ENCODE results near the gene NFATC1. TPM values are rescaled to one million over a fixed set of nuclear protein-coding genes. Genes with fewer than 3 reads are reported as not detected.

Gene NFATC1
- polyA plus RNA-seq, 1 of the 3 experiments (the other 2 are of a cell fraction): 0.02 TPM

GRCh38 chr18:79511271-79511670 is 115.5 kb downstream of the NFATC1 start:
- Histone ChIP-seq H3K9ac (no peak overlapping the region), H3K9me3 (no peaks in the 10 kb centered on the region), H3K9me2 (no peaks in the 10 kb centered on the region), H3K79me2 (ENCODE audit: insufficient read depth) (no peaks in the 10 kb centered on the region), H3K4me3 (ENCODE audit: low read depth in 2 of 2, low read length in 1 of 2) (no peak overlapping the region), H3K27ac (ENCODE audit: low read depth in 2 of 2, low read length in 1 of 2) (no peak overlapping the region), H3K36me3 (replicated peaks in 1 of 2; ENCODE audit: control insufficient read depth in 1 of 2, insufficient read depth in 2 of 2, low read length in 1 of 2) (no peaks in the 10 kb centered on the region), H3F3A (replicated peaks; ENCODE audit: insufficient read depth) (no peaks in the 10 kb centered on the region), H2AFZ (ENCODE audit: low read depth) (no peak overlapping the region), H3K27me3 (ENCODE audit: insufficient read depth) (peaks cover 100% of the 10 kb centered on the region), H4K20me1 (ENCODE audit: insufficient read depth) (no peaks in the 10 kb centered on the region), H3K4me1 (ENCODE audit: control insufficient read depth in 1 of 2, insufficient read depth in 2 of 2, low read depth in 1 of 2, low read length in 1 of 2) (no peaks in the 10 kb centered on the region; a peak in 1 of 4 replicates), H3K4me2 (no peak overlapping the region)
- POLR2A ChIA-PET: no interaction called here
- whole genome bisulfite sequencing (ENCODE audit: low lambda C conversion rate): 27% methylated on average over 18 of the region's 21 CpGs
- CTCF ChIA-PET: no interaction called here
- TF ChIP-seq RXRA (IDR thresholded peaks at IDR 0.05; ENCODE audit: borderline replicate concordance, low read depth) (no peak), IRF3 (IDR thresholded peaks at IDR 0.05; ENCODE audit: low read depth, low read length) (no peak), TAF1 (IDR thresholded peaks at IDR 0.05; ENCODE audit: borderline replicate concordance, low read depth, low read length) (no peak)
- DNase-seq: no peak

DNA sequence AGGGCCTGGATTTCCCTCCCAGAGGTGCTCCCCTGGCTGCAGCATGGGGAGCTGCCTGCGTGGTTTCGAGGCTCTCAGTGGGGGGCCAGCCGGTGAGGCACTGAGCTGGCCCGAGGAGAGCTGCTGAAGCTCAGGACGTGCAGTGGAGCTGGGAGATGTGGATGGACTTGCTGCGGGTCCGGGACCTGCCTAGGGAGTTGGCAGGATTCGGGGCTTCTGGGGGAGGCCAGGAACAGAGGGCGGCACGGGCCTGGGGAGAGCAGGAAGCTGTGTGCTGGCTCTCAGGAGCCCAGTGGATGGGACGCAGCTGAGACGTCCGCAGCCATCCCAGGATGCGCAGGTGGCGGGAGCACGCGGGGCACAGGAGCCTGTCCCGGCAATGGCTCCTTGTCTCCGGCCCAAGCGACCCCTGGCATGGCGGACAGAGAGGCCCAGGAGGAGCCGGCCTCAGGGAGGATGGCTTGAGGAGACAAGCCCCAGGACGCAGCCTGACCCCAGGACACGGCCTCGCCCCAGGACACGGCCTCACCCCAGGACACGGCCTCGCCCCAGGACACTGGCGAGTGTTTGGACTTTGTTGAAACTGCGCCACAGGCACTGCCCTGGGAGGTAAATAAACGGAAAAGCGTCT is 116.1 kb downstream of the NFATC1 start:
- Histone ChIP-seq H2AFZ (ENCODE audit: low read depth) (no peak overlapping the region), H3K9ac (no peak overlapping the region), H3K4me2 (no peak overlapping the region), H3K27ac (ENCODE audit: low read depth in 2 of 2, low read length in 1 of 2) (no peak overlapping the region), H3K27me3 (ENCODE audit: insufficient read depth) (peaks cover 100% of the 10 kb centered on the region), H4K20me1 (ENCODE audit: insufficient read depth) (no peaks in the 10 kb centered on the region), H3F3A (replicated peaks; ENCODE audit: insufficient read depth) (no peaks in the 10 kb centered on the region), H3K9me3 (no peaks in the 10 kb centered on the region), H3K4me3 (ENCODE audit: low read depth in 2 of 2, low read length in 1 of 2) (no peak overlapping the region), H3K36me3 (replicated peaks in 1 of 2; ENCODE audit: control insufficient read depth in 1 of 2, insufficient read depth in 2 of 2, low read length in 1 of 2) (no peaks in the 10 kb centered on the region), H3K4me1 (ENCODE audit: control insufficient read depth in 1 of 2, insufficient read depth in 2 of 2, low read depth in 1 of 2, low read length in 1 of 2) (no peaks in the 10 kb centered on the region; a peak in 1 of 4 replicates), H3K79me2 (ENCODE audit: insufficient read depth) (no peaks in the 10 kb centered on the region), H3K9me2 (no peaks in the 10 kb centered on the region)
- DNase-seq: peak; percentile 27
- TF ChIP-seq POLR2AphosphoS5 (IDR thresholded peaks at IDR 0.05; ENCODE audit: low read depth, low read length) (no peak), JUND (IDR thresholded peaks at IDR 0.05) (no peak)
- CTCF ChIA-PET: no interaction called here
- POLR2A ChIA-PET: no interaction called here
- WGBS (ENCODE audit: low lambda C conversion rate): no CpG with 5 or more reads among the region's 32 CpGs

DNA sequence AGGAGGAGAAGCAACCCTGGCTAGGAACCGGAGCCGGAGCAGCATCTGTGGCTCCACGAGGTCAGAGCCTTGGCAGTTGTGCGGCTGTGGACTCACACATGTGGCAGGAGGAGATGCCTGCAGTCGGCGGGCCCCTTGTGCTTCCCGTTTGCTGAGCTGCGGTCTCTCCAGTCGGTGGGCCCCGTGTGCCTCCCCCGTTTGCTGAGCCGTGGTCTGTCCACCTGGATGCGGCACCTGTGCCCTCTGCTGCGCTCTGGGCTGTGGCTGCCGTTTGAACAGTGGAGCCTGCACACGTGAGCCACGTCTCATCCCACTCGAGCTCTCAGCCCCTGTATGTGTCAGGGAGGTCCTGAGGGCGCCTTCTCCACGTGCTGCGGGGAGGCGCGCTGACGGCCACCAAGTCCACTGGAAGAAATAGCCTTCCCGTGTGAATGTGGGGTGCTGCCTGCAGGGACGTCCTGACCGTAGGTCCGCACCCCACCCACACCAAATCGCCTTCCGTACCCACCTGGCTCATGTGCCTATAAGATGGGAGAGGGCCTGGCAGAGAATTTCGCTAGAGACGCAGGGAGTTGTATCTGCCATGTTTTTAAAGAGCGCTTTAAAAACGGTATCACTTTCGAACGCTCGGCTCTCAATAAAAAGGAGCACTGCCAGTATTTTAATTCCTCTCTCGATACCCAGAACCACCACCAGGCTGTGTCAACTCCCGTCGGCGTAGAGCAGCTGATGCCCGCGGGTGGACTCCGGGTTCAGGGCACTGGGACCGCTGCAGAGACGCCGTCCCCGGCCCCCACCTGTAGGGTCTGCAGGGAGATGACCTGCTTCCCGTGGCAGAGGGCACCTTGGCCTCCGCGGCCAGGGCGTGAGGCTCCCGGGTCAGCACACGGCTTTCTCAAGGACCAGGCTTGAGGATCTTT is 117.0 kb downstream of the NFATC1 start:
- H3K4me3 ChIP-seq (ENCODE audit: low read depth in 2 of 2, low read length in 1 of 2): no peak overlapping the region
- H3K4me2 ChIP-seq: no peak overlapping the region
- no peaks in the 10 kb centered on the region for H4K20me1 ChIP-seq (ENCODE audit: insufficient read depth)
- no peak for TF ChIP-seq EP300 (IDR thresholded peaks at IDR 0.05; ENCODE audit: borderline replicate concordance in 1 of 2, low read depth in 1 of 2, low read length in 1 of 2)
- no peak overlapping the region for H2AFZ ChIP-seq (ENCODE audit: low read depth)
- H3K9ac ChIP-seq: no peak overlapping the region
- no peaks in the 10 kb centered on the region for H3K79me2 ChIP-seq (ENCODE audit: insufficient read depth)
- H3K9me2 ChIP-seq: no peaks in the 10 kb centered on the region
- H3K27ac ChIP-seq (ENCODE audit: low read depth in 2 of 2, low read length in 1 of 2): no peak overlapping the region
- WGBS (ENCODE audit: low lambda C conversion rate): 17% methylated on average over 24 of the region's 54 CpGs
- POLR2A ChIA-PET: no interaction called here
- DNase-seq: no peak
- CTCF ChIA-PET: interaction anchor here (1.4 kb wide), 1 partner anchor 15 kb away, joined by 3 read pairs; no protein-coding TSS in a partner anchor
- no peaks in the 10 kb centered on the region for H3K9me3 ChIP-seq
- peaks cover 98% of the 10 kb centered on the region for H3K27me3 ChIP-seq (ENCODE audit: insufficient read depth)
- no peaks in the 10 kb centered on the region for H3K36me3 ChIP-seq (replicated peaks in 1 of 2; ENCODE audit: control insufficient read depth in 1 of 2, insufficient read depth in 2 of 2, low read length in 1 of 2)
- no peaks in the 10 kb centered on the region for H3F3A ChIP-seq (replicated peaks; ENCODE audit: insufficient read depth)
- H3K4me1 ChIP-seq (ENCODE audit: control insufficient read depth in 1 of 2, insufficient read depth in 2 of 2, low read depth in 1 of 2, low read length in 1 of 2): no peaks in the 10 kb centered on the region
